Uterus (tissue), 2 donors: ENCODE results near the gene FHIP1A.

Source experiments
- CTCF ChIP-seq, 4 experiments: fragments of 200-600 bp in 2 of 4; fragments of 450-650 bp in 2 of 4; sonication (generic) in 2 of 4; IDR thresholded peaks; one replicate each; pipeline ENCODE4 v1.5.1; 2016 to 2019; ENCODE audit warnings: antibody characterized with exemption in 4 of 4, mild to moderate bottlenecking in 2 of 4, moderate library complexity in 1 of 4
- POLR2A ChIP-seq, 2 donors: fragments of 450-650 bp; IDR thresholded peaks; one replicate each; pipeline ENCODE4 v1.6.1; 2016; ENCODE audit warnings: antibody characterized with exemption in 2 of 2, mild to moderate bottlenecking in 1 of 2, moderate library complexity in 1 of 2

- no peak for TF ChIP-seq POLR2A (IDR thresholded peaks at IDR 0.05)
- no peak for TF ChIP-seq CTCF (IDR thresholded peaks at IDR 0.05)
Observed at GRCh38 chr4:151415978-151416377, 7.0 kb downstream of the FHIP1A start.
